ENCODE measurements around the gene CCDC138.

Gene CCDC138

DNA sequence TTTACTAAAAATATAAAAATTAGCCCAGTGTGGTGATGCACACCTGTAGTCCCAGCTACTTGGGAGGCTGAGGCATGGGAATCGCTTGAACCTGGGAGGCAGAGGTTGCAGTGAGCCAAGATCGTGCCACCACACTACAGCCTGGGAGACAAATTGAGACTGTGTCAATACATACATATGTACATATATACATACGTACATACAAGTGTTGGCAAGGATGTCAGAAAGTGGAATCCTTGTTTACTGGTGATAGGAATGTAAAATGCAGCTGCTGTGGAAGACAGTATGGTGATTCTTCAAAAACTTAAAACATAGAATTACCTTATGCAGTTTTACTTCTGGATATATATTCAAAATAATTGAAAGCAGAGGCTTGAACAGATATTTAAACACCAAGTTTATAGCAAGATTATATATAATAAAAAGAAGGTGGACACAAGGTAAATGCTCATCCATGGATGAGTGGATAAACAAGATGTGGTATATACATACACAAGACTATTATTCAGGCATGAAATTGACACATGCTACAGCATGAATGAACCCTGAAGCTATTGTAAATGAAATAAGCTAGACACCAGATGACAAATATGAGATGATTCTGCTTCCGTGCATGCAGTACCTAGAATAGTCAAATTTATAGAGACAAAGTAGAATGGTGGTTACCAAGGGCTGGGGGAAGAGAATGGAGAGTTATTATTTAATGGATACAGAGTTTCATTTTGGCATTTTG is 43.2 kb downstream of the CCDC138 start:
- DNase-seq (ENCODE audit: low spot score), result no peak

- no peak for DNase-seq (ENCODE audit: low spot score)
Measured at GRCh38 chr2:108833219-108833618, 46.6 kb downstream of the CCDC138 start.

DNA sequence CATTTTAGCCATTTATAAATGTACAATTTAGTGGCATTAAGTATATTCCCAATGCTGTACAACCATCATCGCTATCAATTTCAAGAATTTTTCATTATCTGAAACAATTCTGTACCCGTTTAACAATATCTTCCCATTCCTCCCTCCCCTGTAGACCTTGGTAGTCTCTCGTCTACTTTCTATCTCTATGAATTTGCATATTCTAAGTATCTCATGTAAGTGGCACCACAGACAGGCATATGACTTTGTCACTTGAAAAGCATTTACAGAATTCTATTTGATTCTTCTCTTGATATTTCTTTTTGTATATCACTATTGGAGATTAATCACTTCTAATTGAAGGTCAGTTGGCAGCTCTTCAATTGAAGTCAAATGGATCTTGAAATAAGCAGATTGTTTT is 48.0 kb downstream of the CCDC138 start:
- no peak for DNase-seq (ENCODE audit: low spot score)

DNA sequence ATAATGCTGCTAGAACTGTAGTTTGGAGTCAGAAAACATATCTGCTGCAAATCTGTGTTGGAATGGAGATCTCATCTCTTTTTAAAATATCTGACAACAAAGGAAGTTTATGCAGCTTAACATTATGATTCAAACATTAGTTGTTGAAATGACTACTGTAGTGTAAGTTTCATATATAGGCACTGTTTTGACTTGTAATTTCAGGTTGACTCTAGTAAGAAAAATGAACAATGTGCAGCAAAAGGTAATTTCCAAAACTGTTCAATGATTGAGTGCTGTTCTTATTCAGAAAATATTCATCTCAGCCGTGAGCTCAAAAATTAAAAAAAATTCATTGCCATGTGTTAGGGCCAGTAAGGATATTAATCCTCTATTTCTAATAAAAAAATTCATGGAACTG is 48.5 kb downstream of the CCDC138 start:
- DNase-seq (ENCODE audit: low spot score), result no peak

GRCh38 chr2:108837198-108837597 is 50.6 kb downstream of the CCDC138 start:
- DNase-seq (ENCODE audit: low spot score), result no peak

DNA sequence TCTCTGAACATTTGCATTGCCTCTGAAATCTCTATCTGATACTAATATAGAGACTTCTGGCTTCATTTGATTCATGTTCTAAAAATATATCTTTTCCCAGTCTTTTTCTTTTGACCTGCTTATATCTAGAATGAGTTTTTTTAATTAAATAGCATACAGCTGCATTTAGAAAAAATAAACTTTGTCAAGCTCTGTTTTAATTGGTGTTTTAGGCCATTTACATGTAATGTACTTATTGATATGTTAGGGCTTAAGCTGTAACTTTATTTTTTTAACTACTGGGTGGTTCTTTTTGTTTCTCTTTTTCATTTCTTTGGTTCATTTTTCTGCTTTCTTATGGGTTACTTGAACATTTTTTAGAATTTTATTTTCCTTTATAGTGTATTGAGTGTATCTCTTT is 54.9 kb downstream of the CCDC138 start:
- no peak for DNase-seq (ENCODE audit: low spot score)

DNA sequence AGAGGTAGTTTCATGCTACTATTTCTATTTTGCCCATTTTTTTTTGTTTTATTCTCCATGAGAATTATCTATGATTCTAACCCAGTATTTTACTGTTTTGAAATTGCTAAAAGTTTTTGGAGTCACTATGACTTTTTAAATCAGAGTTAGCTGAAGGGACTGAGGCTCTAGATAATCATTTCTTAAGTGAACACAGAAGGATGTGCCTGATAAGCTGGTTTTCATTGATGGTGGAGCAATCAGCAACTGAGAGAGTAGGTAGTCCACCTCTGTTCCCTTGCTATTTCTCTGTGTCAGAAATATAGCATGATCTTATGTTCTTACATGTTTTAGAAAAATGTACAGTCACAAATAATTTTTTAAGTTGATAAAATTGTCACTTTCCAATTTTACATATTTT is 59.4 kb downstream of the CCDC138 start:
- DNase-seq (ENCODE audit: low spot score), result no peak

- no peak for DNase-seq (ENCODE audit: low spot score)
Measured at GRCh38 chr2:108847000-108847399, 60.4 kb downstream of the CCDC138 start.

- DNase-seq (ENCODE audit: low spot score), result no peak
Measured at GRCh38 chr2:108852375-108852774, 65.8 kb downstream of the CCDC138 start.

DNA sequence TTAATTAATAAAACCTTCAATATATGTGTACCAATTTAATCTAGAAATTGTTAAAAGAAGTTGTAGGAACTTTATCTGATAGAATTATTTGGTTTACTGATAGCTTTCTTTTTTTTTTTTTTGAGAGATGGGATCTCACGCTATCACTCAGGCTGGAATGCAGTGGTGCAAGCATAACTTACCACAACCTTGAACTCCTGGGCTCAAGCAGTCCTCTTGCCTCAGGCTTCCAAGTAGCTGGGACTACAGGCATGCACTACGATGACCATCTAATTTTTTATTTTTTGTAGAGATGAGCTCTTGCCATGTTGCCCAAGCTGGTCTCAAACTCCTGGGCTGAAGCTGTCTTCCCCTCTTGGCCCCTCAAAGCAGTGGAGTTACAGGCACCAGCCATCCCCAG is 66.8 kb downstream of the CCDC138 start:
- no peak for DNase-seq (ENCODE audit: low spot score)

GRCh38 chr2:108854484-108854883 is 67.9 kb downstream of the CCDC138 start:
- DNase-seq (ENCODE audit: low spot score), result no peak

- DNase-seq (ENCODE audit: low spot score), result no peak
Measured at GRCh38 chr2:108855194-108855593, 68.6 kb downstream of the CCDC138 start.

- DNase-seq (ENCODE audit: low spot score), result no peak
Measured at GRCh38 chr2:108858894-108859293, 72.3 kb downstream of the CCDC138 start.

- DNase-seq (ENCODE audit: low spot score), result no peak
Measured at GRCh38 chr2:108866041-108866440, 79.5 kb downstream of the CCDC138 start.

DNA sequence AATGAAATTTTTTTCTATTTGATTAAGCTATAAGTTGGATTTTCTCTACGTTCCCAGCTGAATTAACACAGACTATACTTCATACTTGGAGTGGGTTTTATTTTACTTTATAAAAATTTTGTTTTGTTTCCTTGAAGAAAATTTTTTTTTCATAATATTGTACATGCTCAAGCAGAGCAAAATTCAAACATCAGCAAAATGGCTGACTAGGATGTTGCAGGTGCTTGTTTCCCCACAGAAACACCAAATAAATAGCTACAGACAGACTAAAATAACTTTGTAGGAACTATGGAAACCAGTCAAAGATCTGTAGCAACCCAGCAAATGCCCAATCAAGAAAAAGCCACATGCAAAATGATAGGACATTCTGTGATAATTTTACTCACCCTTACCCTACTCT is 82.3 kb downstream of the CCDC138 start:
- no peak for DNase-seq (ENCODE audit: low spot score)

GRCh38 chr2:108869542-108869941 is 83.0 kb downstream of the CCDC138 start:
- DNase-seq (ENCODE audit: low spot score), result no peak

GRCh38 chr2:108870069-108870644 is 83.6 kb downstream of the CCDC138 start:
- no peak for DNase-seq (ENCODE audit: low spot score)

GRCh38 chr2:108877506-108877905 is 90.9 kb downstream of the CCDC138 start:
- no peak for DNase-seq (ENCODE audit: low spot score)

DNA sequence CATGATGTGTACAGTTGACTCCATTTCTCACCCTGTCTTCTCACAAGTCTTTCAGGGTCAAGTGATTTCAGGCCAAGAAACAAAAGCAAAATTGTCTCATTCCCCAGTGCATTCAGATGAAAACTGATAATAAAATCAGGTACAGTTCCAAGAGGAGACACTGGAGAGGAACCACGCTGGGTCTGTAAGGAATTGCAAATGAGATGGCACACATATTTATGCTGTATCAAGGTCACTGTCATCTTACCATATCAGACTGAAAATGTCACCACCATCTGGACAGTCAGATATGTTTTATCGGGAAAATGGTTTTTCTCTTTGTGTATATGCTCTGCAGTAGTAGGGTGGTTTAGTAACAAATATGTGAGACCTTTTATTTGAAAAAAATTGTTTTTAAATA is 91.7 kb downstream of the CCDC138 start:
- no peak for DNase-seq (ENCODE audit: low spot score)

GRCh38 chr2:108884619-108885018 is 98.0 kb downstream of the CCDC138 start:
- DNase-seq (ENCODE audit: low spot score), result no peak

- no peak for DNase-seq (ENCODE audit: low spot score)
Measured at GRCh38 chr2:108889907-108890306, 103.3 kb downstream of the CCDC138 start.

GRCh38 chr2:108893277-108893676 is 106.7 kb downstream of the CCDC138 start:
- DNase-seq (ENCODE audit: low spot score), result no peak

DNA sequence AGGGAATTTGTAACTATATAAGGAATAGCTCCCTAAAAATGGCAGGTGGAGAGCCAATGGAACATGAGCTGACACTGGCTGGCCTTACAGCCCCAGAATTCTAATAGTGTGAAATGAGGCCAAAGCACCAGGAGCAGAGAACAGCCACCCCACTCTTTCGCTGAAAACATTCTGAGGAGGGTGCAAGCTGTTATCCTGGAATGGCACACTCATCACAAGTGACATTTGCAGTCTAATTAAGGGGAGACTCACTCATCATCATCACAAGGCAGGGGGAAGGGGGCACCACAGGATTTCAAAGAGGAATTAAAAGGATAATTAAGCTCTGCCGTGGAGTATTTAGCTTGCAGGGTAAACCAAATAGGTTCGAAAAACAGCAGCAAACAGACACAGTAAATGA is 108.2 kb downstream of the CCDC138 start:
- DNase-seq (ENCODE audit: low spot score), result no peak

DNA sequence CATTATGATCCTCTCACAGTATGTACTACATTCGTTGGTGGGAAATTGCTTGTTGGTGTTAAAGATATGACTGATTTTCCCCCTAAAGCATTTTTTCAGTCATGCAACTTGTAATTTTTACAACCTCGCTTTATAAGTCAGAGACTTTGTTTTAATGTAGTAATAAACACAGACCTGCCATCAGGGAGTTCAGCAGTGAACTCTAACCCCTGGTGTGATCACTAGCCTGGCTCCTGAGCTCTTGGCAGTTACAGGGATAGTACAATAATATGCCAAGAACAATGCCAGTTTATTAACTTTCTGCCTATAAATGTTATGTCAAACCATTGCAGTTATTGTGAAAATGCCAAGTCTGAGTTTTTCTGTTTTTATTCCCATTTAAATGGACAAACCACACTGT is 108.6 kb downstream of the CCDC138 start:
- DNase-seq (ENCODE audit: low spot score), result no peak
